NCI-H524 (cell line): ENCODE measurements around the gene TIAM1.

ENCODE experiments used
- DNase-seq, 2 experiments: peaks; one replicate each; lab custom pipeline; 2025; lab: John Stamatoyannopoulos, UW

Gene TIAM1

GRCh38 chr21:31282095-31282709 is 61.9 kb downstream of the TIAM1 start:
- DNase-seq = no peak

- DNase-seq = no peak
These were observed 62.5 kb downstream of the TIAM1 start for GRCh38 chr21:31281561-31281960.

- DNase-seq = no peak
These were observed 64.1 kb downstream of the TIAM1 start for GRCh38 chr21:31279986-31280385.

- no peak for DNase-seq
These were observed 64.8 kb downstream of the TIAM1 start for GRCh38 chr21:31279214-31279613.

- no peak for DNase-seq
These were observed 65.4 kb downstream of the TIAM1 start for GRCh38 chr21:31278511-31279130.

GRCh38 chr21:31276663-31277062 is 67.4 kb downstream of the TIAM1 start:
- no peak for DNase-seq

GRCh38 chr21:31275901-31276300 is 68.2 kb downstream of the TIAM1 start:
- no peak for DNase-seq

- DNase-seq = no peak
These were observed 70.8 kb downstream of the TIAM1 start for GRCh38 chr21:31273278-31273677.

GRCh38 chr21:31268090-31268489 is 76.0 kb downstream of the TIAM1 start:
- no peak for DNase-seq

- DNase-seq = no peak
These were observed 76.4 kb downstream of the TIAM1 start for GRCh38 chr21:31267644-31268043.

- no peak for DNase-seq
These were observed 77.8 kb downstream of the TIAM1 start for GRCh38 chr21:31266241-31266640.

- DNase-seq = no peak
These were observed 78.6 kb downstream of the TIAM1 start for GRCh38 chr21:31265366-31266013.

GRCh38 chr21:31264574-31264973 is 79.5 kb downstream of the TIAM1 start:
- DNase-seq = no peak

GRCh38 chr21:31262728-31263127 is 81.3 kb downstream of the TIAM1 start:
- no peak for DNase-seq

GRCh38 chr21:31261759-31262158 is 82.3 kb downstream of the TIAM1 start:
- DNase-seq = no peak

GRCh38 chr21:31260790-31261189 is 83.3 kb downstream of the TIAM1 start:
- DNase-seq = no peak

GRCh38 chr21:31258073-31258472 is 86.0 kb downstream of the TIAM1 start:
- no peak for DNase-seq

GRCh38 chr21:31257265-31257664 is 86.8 kb downstream of the TIAM1 start:
- no peak for DNase-seq

GRCh38 chr21:31255896-31256295 is 88.2 kb downstream of the TIAM1 start:
- DNase-seq = peak; percentile 16 to 66

- no peak for DNase-seq
These were observed 89.0 kb downstream of the TIAM1 start for GRCh38 chr21:31255036-31255435.

- DNase-seq = peak in 1 of 2 experiments; percentile 57
These were observed 89.9 kb downstream of the TIAM1 start for GRCh38 chr21:31254131-31254530.

- no peak for DNase-seq
These were observed 90.4 kb downstream of the TIAM1 start for GRCh38 chr21:31253684-31254083.

GRCh38 chr21:31252611-31253010 is 91.5 kb downstream of the TIAM1 start:
- no peak for DNase-seq

- DNase-seq = no peak
These were observed 92.0 kb downstream of the TIAM1 start for GRCh38 chr21:31252091-31252490.
